Measurements from ENCODE around the gene VWA8.
"Not testable (repeated sequence)": the region's sequence is repeated elsewhere in the genome, so short reads cannot be mapped to it uniquely, and the experiment has no call there.

VWA8 gene

GRCh38 chr13:41803445-41803735 lies 157.5 kb downstream of the VWA8 start:
- FAIRE-seq; DNase-seq (ENCODE audit: low spot score): not testable (repeated sequence)

- DNase-seq (ENCODE audit: low spot score) (no peak), FAIRE-seq (no peak)
These were observed 158.0 kb downstream of the VWA8 start for GRCh38 chr13:41802684-41803444.

GRCh38 chr13:41802043-41802683 lies 158.7 kb downstream of the VWA8 start:
- FAIRE-seq: no peak
- no peak for DNase-seq (ENCODE audit: low spot score)

GRCh38 chr13:41791056-41791455 lies 169.9 kb downstream of the VWA8 start:
- DNase-seq (ENCODE audit: low spot score) (no peak), FAIRE-seq (no peak)

- no peak for FAIRE-seq
- DNase-seq (ENCODE audit: low spot score): no peak
These were observed 172.4 kb downstream of the VWA8 start for GRCh38 chr13:41788552-41788951.

GRCh38 chr13:41785402-41786172 lies 175.3 kb downstream of the VWA8 start:
- no peak for FAIRE-seq
- no peak for DNase-seq (ENCODE audit: low spot score)

- FAIRE-seq: no peak
- no peak for DNase-seq (ENCODE audit: low spot score)
These were observed 178.8 kb downstream of the VWA8 start for GRCh38 chr13:41782086-41782485.

- no peak for FAIRE-seq
- no peak for DNase-seq (ENCODE audit: low spot score)
These were observed 179.9 kb downstream of the VWA8 start for GRCh38 chr13:41780715-41781706.

- FAIRE-seq: no peak
These were observed 185.7 kb downstream of the VWA8 start for GRCh38 chr13:41775251-41775650.

GRCh38 chr13:41774605-41775218 lies 186.2 kb downstream of the VWA8 start:
- FAIRE-seq (no peak), DNase-seq (ENCODE audit: low spot score) (no peak)

More at GRCh38 chr13:41775251-41775650, 185.7 kb downstream of the VWA8 start:
- DNase-seq (ENCODE audit: low spot score): no peak

- no peak for DNase-seq (ENCODE audit: low spot score)
These were observed 193.1 kb downstream of the VWA8 start for GRCh38 chr13:41767801-41768200.

GRCh38 chr13:41766439-41766838 lies 194.5 kb downstream of the VWA8 start:
- FAIRE-seq: no peak
- DNase-seq (ENCODE audit: low spot score): no peak

More at GRCh38 chr13:41767801-41768200, 193.1 kb downstream of the VWA8 start:
- no peak for FAIRE-seq

- DNase-seq (ENCODE audit: low spot score): no peak
- no peak for FAIRE-seq
These were observed 195.1 kb downstream of the VWA8 start for GRCh38 chr13:41765813-41766212.

- DNase-seq (ENCODE audit: low spot score) (no peak), FAIRE-seq (no peak)
These were observed 195.9 kb downstream of the VWA8 start for GRCh38 chr13:41765020-41765419.

GRCh38 chr13:41764558-41764957 lies 196.4 kb downstream of the VWA8 start:
- FAIRE-seq (no peak), DNase-seq (ENCODE audit: low spot score) (no peak)

- no peak for DNase-seq (ENCODE audit: low spot score)
- FAIRE-seq: no peak
These were observed 197.1 kb downstream of the VWA8 start for GRCh38 chr13:41763782-41764181.

GRCh38 chr13:41762796-41763195 lies 198.1 kb downstream of the VWA8 start:
- FAIRE-seq: no peak
- no peak for DNase-seq (ENCODE audit: low spot score)

GRCh38 chr13:41756198-41756880 lies 204.6 kb downstream of the VWA8 start:
- FAIRE-seq (no peak), DNase-seq (ENCODE audit: low spot score) (no peak)

GRCh38 chr13:41751734-41752445 lies 209.0 kb downstream of the VWA8 start:
- FAIRE-seq (no peak), DNase-seq (ENCODE audit: low spot score) (no peak)

All from urothelium cell line (cell line).